Stimulated activated naive CD8-positive, alpha-beta T cell treated with anti-CD3 and anti-CD28 coated beads, Interleukin-15, amount 100 ng/mL, for 72 hours (primary cell): Measurements from ENCODE around the gene TXNDC2.
"Not testable (repeated sequence)": the region's sequence is repeated elsewhere in the genome, so short reads cannot be mapped to it uniquely, and the experiment has no call there.

Source experiments
- ATAC-seq: fragments of 150-1000 bp; cut with Tn5 transposase; 2 replicates; pipeline ENCODE4 v1.10.0; 2021; ENCODE audit warnings: mild to moderate bottlenecking, moderate library complexity
- DNase-seq, 2 donors: peaks; one replicate each; pipeline ENCODE4 v3.0.0; 2021 to 2022
- H3K27ac Mint-ChIP-seq, 2 donors: one replicate each; pipeline ENCODE4 v1.8.0; 2022; ENCODE audit warnings: mild to moderate bottlenecking in 2 of 2, mixed read lengths in 2 of 2, moderate library complexity in 2 of 2
- H3K27me3 Mint-ChIP-seq: one replicate; pipeline ENCODE4 v1.8.0; 2022; ENCODE audit warnings: mixed read lengths
- H3K4me1 Mint-ChIP-seq: one replicate; pipeline ENCODE4 v1.8.0; 2022; ENCODE audit warnings: mild to moderate bottlenecking, mixed read lengths
- H3K4me3 Mint-ChIP-seq, 2 donors: one replicate each; pipeline ENCODE4 v1.8.0; 2022; ENCODE audit warnings: mild to moderate bottlenecking in 2 of 2, mixed read lengths in 2 of 2, moderate library complexity in 1 of 2
- H3K9me3 Mint-ChIP-seq, 2 donors: one replicate each; pipeline ENCODE4 v1.8.0; 2022; ENCODE audit warnings: mixed read lengths in 2 of 2

TXNDC2 gene

GRCh38 chr18:9911226-9911625 is 25.5 kb downstream of the TXNDC2 start:
- H3K27ac Mint-ChIP-seq, result no peak overlapping the region
- DNase-seq (no peak), ATAC-seq (no peak)
- H3K27me3 Mint-ChIP-seq, result peaks cover 14% of the 10 kb centered on the region
- H3K4me1 Mint-ChIP-seq, result peaks cover 18% of the 10 kb centered on the region
- peaks cover 0 to 5% of the 10 kb centered on the region in 2 donors for H3K9me3 Mint-ChIP-seq
- no peak overlapping the region for H3K4me3 Mint-ChIP-seq

- not testable (repeated sequence) for H3K27me3 Mint-ChIP-seq, DNase-seq, H3K9me3 Mint-ChIP-seq, H3K27ac Mint-ChIP-seq, ATAC-seq
- Mint-ChIP-seq H3K4me1 (peaks cover 23% of the 10 kb centered on the region), H3K4me3 (peak overlapping the region in 1 of 2 donors; percentile 18)
These were observed 26.5 kb downstream of the TXNDC2 start for GRCh38 chr18:9912285-9912684.

- no peak for ATAC-seq
- peaks cover 23% of the 10 kb centered on the region for H3K4me1 Mint-ChIP-seq
- peaks cover 0 to 5% of the 10 kb centered on the region in 2 donors for H3K9me3 Mint-ChIP-seq
- DNase-seq, result no peak
- no peaks in the 10 kb centered on the region for H3K27me3 Mint-ChIP-seq
- peak overlapping the region; percentile 91 to 96 for H3K27ac Mint-ChIP-seq
- peak overlapping the region; percentile 87 for H3K4me3 Mint-ChIP-seq
These were observed 27.4 kb downstream of the TXNDC2 start for GRCh38 chr18:9913151-9913525.

GRCh38 chr18:9913526-9914333 is 28.0 kb downstream of the TXNDC2 start, which contains the start of gene VAPA:
Gene VAPA (plus strand): TSS chr18:9914016. CDS start chr18:9914257, 241 bp downstream.
- peak; percentile 94 for DNase-seq
- Mint-ChIP-seq H3K27me3 (no peaks in the 10 kb centered on the region), H3K4me1 (peaks cover 23% of the 10 kb centered on the region), H3K27ac (peak within 1 kb of the TSS; percentile 95 to 96), H3K9me3 (peaks cover 0 to 5% of the 10 kb centered on the region in 2 donors), H3K4me3 (peak within 1 kb of the TSS; percentile 87)
- peak; percentile 90 for ATAC-seq

- Mint-ChIP-seq H3K9me3 (peaks cover 0 to 5% of the 10 kb centered on the region in 2 donors), H3K4me3 (peak overlapping the region; percentile 87), H3K27me3 (no peaks in the 10 kb centered on the region), H3K4me1 (peaks cover 23% of the 10 kb centered on the region), H3K27ac (peak overlapping the region in 1 of 2 donors; percentile 92)
- ATAC-seq, result no peak
- DNase-seq, result no peak
These were observed 28.5 kb downstream of the TXNDC2 start for GRCh38 chr18:9914334-9914583.

GRCh38 chr18:9914584-9915290 is 29.0 kb downstream of the TXNDC2 start:
- peak overlapping the region; percentile 84 to 86 for H3K4me3 Mint-ChIP-seq
- no peaks in the 10 kb centered on the region for H3K27me3 Mint-ChIP-seq
- DNase-seq (peak; percentile 81 to 85), ATAC-seq (peak; percentile 51)
- H3K4me1 Mint-ChIP-seq, result peaks cover 23% of the 10 kb centered on the region
- peaks cover 0 to 5% of the 10 kb centered on the region in 2 donors for H3K9me3 Mint-ChIP-seq
- peak overlapping the region; percentile 87 to 95 for H3K27ac Mint-ChIP-seq

GRCh38 chr18:9915291-9916076 is 29.7 kb downstream of the TXNDC2 start:
- Mint-ChIP-seq H3K4me1 (peaks cover 23% of the 10 kb centered on the region), H3K9me3 (peaks cover 0 to 5% of the 10 kb centered on the region in 2 donors), H3K27me3 (no peaks in the 10 kb centered on the region), H3K27ac (peak overlapping the region; percentile 87 to 95), H3K4me3 (peak overlapping the region; percentile 84 to 86)
- DNase-seq, result no peak
- ATAC-seq, result no peak

- Mint-ChIP-seq H3K4me1 (peaks cover 23% of the 10 kb centered on the region), H3K9me3 (peaks cover 0 to 5% of the 10 kb centered on the region in 2 donors), H3K27me3 (no peaks in the 10 kb centered on the region), H3K4me3 (peak overlapping the region; percentile 84 to 86), H3K27ac (peak overlapping the region; percentile 53 to 82)
- ATAC-seq (no peak), DNase-seq (no peak)
These were observed 30.4 kb downstream of the TXNDC2 start for GRCh38 chr18:9916077-9916639.

GRCh38 chr18:9916808-9917207 is 31.0 kb downstream of the TXNDC2 start:
- Mint-ChIP-seq H3K9me3 (peaks cover 0 to 5% of the 10 kb centered on the region in 2 donors), H3K4me3 (peak overlapping the region; percentile 84 to 86), H3K4me1 (peaks cover 23% of the 10 kb centered on the region), H3K27me3 (no peaks in the 10 kb centered on the region), H3K27ac (no peak overlapping the region)
- no peak for ATAC-seq
- no peak for DNase-seq

GRCh38 chr18:9918016-9918680 is 32.4 kb downstream of the TXNDC2 start:
- Mint-ChIP-seq H3K4me1 (peaks cover 27% of the 10 kb centered on the region), H3K27me3 (no peaks in the 10 kb centered on the region), H3K27ac (no peak overlapping the region), H3K9me3 (no peaks in the 10 kb centered on the region), H3K4me3 (no peak overlapping the region)
- DNase-seq (no peak), ATAC-seq (no peak)

GRCh38 chr18:9919564-9920232 is 33.9 kb downstream of the TXNDC2 start:
- H3K9me3 Mint-ChIP-seq, result no peaks in the 10 kb centered on the region

GRCh38 chr18:9922592-9923311 is 37.0 kb downstream of the TXNDC2 start:
- Mint-ChIP-seq H3K4me3 (no peak overlapping the region), H3K9me3 (no peaks in the 10 kb centered on the region), H3K27ac (peak overlapping the region in 1 of 2 donors; percentile 48), H3K27me3 (no peaks in the 10 kb centered on the region), H3K4me1 (peaks cover 37% of the 10 kb centered on the region)
- DNase-seq (no peak), ATAC-seq (no peak)

More at GRCh38 chr18:9919564-9920232, 33.9 kb downstream of the TXNDC2 start:
- H3K27ac Mint-ChIP-seq, result no peak overlapping the region
- ATAC-seq, result no peak
- H3K27me3 Mint-ChIP-seq, result no peaks in the 10 kb centered on the region
- H3K4me1 Mint-ChIP-seq, result peaks cover 34% of the 10 kb centered on the region
- H3K4me3 Mint-ChIP-seq, result no peak overlapping the region
- DNase-seq, result no peak

GRCh38 chr18:9924371-9924943 is 38.7 kb downstream of the TXNDC2 start:
- Mint-ChIP-seq H3K4me3 (peak overlapping the region in 1 of 2 donors; percentile 47), H3K27ac (no peak overlapping the region), H3K4me1 (peaks cover 53% of the 10 kb centered on the region), H3K27me3 (no peaks in the 10 kb centered on the region), H3K9me3 (no peaks in the 10 kb centered on the region)
- no peak for DNase-seq
- no peak for ATAC-seq

- Mint-ChIP-seq H3K4me1 (peaks cover 54% of the 10 kb centered on the region), H3K27me3 (no peaks in the 10 kb centered on the region)
- DNase-seq, result no peak
These were observed 39.6 kb downstream of the TXNDC2 start for GRCh38 chr18:9925369-9925768.

More at GRCh38 chr18:9925369-9925768, 39.6 kb downstream of the TXNDC2 start:
- no peak for ATAC-seq
- no peak overlapping the region for H3K4me3 Mint-ChIP-seq
- H3K9me3 Mint-ChIP-seq, result no peaks in the 10 kb centered on the region
- H3K27ac Mint-ChIP-seq, result no peak overlapping the region
